ENCODE measurements around the gene HAUS3. TPM values are rescaled to one million over a fixed set of nuclear protein-coding genes. Genes with fewer than 3 reads are reported as not detected.

Gene HAUS3, protein sequence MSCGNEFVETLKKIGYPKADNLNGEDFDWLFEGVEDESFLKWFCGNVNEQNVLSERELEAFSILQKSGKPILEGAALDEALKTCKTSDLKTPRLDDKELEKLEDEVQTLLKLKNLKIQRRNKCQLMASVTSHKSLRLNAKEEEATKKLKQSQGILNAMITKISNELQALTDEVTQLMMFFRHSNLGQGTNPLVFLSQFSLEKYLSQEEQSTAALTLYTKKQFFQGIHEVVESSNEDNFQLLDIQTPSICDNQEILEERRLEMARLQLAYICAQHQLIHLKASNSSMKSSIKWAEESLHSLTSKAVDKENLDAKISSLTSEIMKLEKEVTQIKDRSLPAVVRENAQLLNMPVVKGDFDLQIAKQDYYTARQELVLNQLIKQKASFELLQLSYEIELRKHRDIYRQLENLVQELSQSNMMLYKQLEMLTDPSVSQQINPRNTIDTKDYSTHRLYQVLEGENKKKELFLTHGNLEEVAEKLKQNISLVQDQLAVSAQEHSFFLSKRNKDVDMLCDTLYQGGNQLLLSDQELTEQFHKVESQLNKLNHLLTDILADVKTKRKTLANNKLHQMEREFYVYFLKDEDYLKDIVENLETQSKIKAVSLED
- total RNA-seq: 12.5 and 13.1 TPM in 2 replicates
- polyA plus RNA-seq (2012): 4.2 TPM

DNA sequence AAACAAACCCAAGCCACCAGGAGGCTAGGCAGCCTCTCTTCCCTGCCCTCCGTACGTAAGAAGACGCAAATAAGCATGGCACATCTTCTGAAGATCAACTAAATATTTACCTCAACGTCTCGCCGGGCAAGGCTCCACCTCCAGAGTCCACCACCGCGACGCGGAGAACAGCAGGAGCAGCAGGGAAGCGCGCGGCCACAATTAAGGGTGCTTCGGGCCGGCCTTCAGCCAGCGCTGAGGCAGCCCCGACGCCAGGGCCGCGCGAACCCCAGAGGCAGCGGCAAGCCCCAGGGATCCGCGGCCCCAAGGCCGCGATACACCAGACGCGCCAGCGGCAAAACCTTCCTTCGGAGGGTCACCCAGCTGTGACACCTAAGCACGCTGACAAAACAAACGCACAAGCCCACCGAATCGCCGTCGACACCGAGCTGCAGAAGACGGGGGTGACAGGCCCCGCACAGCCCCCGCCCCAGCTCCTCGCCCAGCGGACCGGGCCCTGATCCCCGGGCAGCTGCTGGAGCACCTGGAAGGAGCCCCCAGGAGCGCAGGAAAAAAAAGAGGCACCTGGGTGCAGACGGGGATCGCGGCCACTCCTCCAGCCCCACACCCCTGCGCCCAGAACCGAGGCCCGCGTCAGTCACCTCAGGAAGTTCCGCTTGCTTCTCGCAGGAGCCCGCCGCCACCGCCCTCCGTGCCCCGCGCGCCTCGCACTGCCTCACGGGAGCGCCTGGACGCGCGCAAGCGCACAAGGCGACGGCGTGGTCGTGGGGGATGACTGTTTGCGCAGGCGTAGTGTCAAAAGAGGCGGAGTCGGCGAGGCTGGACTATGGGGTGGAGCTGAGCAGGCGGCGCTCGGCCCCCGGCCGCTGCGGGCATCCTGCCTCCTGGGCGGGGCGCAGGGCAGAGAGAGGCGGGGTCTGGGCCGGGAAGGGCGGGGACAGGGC lies at the start of gene HAUS3, which contains the start of gene POLN:
Gene HAUS3, minus strand, starts transcription at position 712 of the 944 bp plus-strand sequence. CDS start 1,175 bp downstream, outside the sequence.
Gene POLN, minus strand, starts transcription at position 712 of the 944 bp plus-strand sequence. CDS start 12,890 bp downstream, outside the sequence.
- DNase-seq (ENCODE audit: low read depth): peak; percentile 98

DNA sequence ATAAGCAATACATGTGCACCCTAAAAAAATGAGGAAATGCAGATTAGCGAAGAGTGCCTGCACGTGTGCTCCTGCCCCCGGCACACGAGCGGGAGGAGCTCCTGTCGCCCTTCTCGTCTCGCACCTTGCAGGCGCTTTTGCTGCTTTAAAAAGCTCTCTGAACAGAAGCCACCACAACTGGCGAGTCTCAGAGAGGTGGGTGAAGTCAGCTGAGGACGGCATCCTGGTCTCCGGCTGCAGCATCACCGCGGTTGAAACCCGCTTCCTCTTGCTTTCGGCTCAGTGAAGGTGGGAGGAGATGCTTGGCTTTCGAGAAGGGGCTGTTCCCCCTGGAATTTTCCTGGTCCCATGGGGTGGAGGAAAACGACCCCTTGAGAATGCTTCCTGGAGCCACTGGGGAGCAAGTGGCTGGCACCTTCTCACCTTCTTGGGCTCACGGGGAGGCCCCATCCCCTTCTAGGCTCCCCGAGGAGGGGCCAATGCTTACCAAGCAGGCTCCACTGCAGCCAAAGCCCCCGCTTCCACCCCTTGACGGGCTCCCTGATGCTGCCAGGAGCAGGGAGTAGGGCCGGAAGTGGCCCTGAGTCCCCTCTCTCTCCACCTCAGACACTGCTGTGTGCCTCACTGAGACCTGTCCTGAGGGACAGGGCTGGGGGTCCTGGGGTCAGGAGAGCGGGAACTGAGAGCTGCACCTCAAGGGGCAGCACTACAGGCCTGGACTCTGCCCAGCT lies 49.2 kb upstream of the HAUS3 start:
- no peak for DNase-seq (ENCODE audit: low read depth)

DNA sequence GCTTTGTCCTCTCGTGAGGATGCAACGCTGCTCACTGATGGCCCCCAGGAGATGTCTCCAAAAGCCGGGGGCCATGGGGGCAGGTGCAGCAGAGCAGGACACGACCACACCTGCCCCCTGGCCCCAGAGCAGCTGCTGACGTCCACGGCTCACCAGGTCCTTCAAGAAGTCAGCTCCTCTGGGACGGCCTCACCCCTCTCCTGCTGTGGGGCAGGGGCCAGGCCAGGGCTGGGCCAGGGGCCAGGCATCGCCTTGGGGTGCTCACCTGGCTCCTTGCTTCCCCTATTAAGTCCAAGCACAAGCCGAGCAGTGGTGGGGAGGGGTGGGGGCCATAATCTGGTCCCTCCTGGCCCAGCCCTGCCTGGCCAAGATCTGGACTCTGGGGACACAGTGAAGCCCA lies 48.6 kb upstream of the HAUS3 start:
- no peak for DNase-seq (ENCODE audit: low read depth)

DNA sequence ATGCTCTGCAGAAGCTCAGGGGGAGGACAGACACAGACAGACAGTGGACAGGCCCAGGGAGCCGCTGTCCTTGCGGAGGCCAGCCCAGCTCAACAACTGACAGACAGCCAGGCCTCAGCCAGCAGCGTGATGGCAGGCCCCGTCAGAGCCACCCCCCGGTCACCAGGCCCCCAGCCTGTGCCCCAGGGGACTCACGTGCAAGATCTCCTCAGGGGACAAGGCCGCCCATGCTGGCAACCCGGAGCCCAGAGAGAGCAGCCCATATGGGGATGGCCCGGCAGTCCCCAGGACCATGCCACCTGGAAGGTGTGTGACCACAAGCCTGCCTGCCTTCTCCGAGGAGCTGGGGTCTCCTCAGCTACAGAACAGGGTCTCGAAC lies 48.0 kb upstream of the HAUS3 start:
- DNase-seq (ENCODE audit: low read depth): no peak

DNA sequence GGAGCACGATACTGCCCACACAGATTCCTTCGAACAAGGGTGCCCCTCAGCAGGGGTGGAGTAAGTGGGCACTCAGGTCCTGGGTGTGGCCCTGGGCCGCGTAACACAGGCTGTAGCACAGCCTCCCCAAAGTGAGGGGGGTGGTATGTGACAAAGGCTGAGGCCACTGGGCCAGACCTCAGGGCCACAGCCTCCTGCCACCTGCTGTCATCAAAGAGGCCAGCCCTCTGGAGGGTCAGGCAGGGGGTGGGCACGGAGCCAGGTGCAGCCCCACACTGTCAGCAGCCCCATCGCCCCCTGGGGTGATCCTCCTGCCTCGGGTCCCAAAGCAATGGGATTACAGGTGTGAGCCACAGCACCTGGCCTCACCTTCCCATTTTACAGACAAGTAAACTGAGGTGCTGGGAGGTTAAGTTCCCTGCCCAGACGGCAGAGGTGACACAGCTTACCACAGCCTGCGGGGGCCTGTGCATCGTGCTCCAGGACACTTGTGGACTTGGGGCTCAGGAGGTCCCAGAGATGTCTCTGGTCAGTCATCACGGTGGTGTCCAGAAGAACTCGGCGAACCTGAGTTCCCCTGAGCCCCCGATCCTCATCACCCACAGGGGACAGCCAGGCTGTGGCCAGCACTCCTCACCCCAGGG lies 47.5 kb upstream of the HAUS3 start:
- DNase-seq (ENCODE audit: low read depth): no peak

DNA sequence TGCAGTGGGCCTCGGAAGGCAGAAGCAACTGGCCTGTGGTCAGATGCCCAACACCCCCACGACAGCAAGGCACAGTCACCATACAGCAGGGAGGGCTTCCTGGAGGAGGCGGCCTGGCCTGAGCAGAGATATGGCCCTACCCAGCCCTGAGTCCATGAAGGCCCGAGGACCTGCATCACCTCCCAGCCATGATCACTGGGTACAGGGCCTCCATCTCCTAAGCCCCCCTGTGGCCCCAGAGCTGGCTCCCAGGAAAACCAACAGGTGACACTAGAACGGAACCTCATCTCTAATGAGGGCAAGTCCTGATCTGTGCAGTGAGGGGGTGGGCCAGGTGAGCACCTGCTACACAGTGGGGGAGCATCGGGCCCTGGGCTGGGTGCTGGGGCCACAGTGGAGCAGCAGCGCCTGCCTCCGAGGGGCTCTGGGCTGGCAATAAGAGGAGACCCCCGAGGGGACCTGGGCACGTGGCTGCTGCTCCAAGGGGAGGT lies 46.2 kb upstream of the HAUS3 start:
- DNase-seq (ENCODE audit: low read depth): no peak

DNA sequence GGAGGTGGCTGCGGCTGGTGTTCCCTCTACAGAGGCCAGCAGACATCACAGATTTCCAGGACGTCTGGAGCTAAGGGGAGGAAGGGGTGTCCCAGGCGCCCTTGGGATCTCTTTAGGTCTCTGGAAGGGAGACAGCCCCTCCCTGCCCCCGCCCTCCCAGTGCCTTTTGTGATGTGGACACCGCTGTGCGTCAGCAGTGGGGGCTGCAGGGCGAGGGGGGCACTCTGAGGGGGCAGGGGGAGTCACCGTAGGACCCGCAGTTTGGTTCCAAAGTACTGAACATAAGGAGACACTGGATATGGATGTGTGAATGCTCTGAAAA lies 45.6 kb upstream of the HAUS3 start:
- DNase-seq (ENCODE audit: low read depth): no peak

DNA sequence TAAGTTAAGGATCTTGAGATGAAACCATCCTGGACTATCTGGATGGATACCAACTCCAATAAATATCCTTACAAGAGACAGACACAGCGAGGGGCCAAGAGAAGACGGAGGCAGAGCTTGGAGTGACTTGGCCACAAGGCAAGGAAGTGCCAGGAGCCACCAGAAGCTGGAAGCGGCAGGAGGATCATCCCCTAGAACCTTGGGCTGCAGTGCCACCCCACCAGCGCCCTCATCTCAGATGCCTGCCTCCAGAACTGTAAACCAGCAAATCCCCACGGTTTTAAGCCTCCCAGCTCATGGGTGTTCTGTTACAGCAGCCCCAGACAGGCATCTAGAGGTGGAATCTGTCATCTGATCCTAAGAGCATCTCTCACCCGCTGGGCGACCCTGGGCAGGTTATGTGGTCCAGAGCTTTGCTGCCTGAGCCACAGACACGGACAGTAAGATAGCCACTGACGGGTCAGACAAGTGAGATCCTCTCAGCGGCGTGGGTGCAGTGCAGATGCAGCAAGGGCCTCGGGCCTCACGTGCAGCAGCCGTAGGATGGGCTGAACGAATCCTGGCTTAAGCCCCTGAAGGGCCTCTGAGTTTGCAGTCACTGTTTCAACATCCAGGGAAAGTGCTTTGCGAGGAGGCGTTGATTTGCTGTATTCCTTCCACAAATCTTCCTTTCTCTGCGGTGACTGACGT lies 45.1 kb upstream of the HAUS3 start:
- DNase-seq (ENCODE audit: low read depth): no peak

DNA sequence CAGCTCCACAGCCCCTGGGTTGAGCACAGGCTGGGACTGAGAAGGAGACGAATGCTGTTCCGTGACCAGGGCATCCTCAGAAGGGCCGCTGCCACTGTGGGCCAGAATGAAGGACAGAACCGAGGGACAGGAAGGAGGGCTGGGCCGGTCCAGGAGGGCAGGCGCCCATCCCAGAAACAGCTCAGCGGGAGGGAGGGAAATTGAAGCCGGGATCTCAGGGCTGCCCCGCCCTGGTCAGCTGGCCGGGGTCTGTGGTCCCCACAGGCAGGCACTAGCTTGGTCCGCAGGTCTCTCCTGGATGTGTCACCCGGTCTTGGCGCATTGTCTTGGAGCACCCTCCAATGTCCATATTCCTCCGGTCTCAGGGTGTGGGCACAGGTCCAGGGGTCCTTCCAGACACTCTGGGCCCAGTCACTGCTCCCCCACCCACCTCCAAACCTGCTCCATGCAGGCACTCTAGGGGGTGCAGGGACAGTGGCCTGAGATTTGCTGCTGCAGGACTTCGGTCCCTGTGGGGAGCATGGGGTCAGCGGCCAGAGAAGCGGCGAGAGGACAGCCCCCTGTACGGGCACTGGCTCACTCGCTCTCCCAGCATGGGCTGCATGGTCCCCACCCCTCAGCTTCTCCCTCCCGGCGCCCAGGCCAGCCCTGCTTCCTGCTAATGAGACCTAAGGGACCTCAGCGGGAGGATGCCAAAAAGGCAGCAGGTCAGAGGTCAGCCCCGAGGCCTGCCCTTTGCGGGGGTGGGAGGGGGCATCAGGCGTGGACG lies 43.9 kb upstream of the HAUS3 start:
- peak; percentile 45 for DNase-seq (ENCODE audit: low read depth)

DNA sequence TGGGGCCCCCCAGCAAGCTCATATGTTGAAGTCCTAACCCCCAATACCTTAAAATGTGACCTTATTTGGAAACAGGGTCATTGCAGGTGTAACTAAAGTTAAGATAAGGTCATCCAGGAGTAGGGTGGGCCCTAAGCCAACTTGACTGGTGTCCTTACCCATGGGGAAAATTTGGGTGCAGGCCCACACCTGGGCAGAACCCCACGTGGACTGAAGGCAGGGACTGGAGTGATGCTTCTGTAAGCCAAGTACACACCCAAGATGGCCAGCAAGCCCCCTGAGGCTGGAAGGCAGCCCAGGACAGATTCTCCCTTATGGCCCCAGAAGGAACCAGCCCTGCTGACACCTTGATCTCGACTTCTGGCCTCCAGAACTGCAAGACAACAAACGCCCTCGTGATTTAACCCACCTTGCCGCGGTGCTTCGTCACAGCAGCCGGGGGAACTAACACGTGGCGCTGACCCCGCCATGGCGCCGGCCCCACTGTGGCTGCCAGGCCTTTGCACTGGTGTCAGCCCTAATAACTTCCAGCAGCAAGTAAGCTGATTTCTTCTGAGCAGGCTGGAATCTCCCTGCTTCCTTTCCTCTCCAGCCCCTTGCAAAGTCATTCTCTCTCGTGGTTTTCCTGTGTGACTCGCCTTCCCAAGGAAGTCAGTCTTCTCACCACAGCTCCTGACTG lies 43.2 kb upstream of the HAUS3 start:
- DNase-seq (ENCODE audit: low read depth): peak; percentile 64

DNA sequence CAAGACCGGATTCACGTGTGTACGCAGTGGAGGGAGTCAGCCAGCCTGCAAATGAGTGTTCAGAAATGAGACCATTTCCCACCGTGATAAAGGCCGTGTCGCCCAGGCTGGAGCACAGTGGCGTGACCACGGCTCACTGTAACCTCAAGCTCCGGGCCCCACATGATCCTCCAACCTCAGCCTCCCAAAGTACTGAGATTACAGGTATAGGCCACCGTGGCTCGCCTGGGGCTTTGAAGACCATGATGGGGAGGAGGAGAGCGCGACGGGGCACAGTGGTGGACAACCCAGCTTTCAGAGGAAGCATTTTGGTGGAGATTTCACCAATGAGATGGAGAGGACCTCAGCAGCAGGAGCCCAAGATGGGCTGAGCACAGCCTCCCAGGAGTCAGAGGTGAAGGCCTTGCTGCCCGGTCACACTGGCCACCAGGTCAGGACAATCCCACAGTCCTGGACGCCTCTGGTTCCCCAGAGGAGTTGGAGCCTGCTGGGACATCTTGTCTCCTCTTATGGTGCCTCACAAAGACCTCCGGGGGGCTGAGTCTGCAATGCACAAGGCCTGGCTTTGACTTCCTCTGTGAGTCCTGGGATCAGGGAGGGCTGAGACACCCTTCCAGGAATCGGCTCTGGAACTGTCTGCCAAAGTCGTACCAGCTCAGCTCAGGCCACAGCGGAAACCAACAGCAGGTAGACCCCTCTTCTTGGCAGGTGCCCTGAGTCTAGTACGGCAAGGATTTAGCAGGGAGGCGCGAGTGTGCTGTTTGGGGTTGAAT lies 42.4 kb upstream of the HAUS3 start:
- no peak for DNase-seq (ENCODE audit: low read depth)

DNA sequence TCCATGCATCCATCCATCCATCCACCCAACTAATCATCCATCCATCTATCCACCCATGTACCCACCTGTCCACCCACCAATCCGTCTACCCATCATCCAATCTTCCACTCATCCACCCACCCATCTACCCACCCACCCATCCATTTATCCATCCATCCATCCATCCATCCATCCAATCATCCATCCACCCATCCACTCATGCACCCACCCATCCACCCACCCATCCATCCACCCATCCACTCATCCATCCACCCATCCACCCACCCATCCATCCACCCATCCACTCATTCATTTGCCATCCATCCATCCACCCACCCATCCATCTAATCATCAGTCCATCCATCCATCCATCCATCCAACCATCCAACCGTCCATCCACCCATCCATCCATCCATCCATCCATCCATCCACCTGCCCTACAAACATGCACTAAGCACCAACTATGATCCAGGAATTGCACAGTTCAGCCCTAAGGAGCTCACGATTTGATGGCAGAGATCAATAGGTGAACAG lies 41.3 kb upstream of the HAUS3 start:
- no peak for DNase-seq (ENCODE audit: low read depth)

DNA sequence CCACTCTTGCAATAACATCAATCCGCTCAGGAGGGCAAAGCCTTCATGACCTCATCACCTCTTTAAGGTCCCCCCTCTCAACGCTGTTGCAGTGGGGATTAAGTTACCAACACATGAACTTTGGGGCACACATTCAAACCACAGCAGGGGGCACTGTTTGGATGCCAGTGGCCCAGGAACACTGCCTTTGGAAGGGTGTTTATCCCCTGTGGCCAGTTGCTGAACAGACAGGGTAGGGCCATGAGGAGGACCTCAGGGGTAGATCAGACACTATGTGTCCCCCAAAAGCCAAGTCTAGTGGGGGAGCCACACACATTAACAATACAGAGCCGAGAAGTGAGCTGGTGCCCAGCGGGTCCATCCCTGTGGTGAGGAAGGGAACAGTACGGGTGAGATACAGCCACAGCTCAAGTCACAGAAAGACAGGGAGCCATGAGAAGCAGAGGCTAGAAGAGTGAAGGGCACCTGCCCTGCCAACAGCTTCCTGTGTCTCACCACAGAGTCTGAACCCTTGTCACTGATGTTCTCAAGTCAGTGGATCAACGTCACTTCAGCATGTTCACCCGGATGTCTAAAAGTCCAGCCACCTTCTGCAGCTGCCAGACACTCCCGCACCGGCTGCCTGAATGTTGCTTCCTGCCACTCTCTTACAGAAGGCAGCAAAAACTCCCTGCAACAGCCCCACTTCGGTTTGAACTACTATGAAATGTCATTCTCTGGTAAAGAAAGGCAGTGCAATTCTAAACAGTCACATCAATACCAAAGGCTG lies 39.8 kb upstream of the HAUS3 start:
- peak; percentile 40 for DNase-seq (ENCODE audit: low read depth)

DNA sequence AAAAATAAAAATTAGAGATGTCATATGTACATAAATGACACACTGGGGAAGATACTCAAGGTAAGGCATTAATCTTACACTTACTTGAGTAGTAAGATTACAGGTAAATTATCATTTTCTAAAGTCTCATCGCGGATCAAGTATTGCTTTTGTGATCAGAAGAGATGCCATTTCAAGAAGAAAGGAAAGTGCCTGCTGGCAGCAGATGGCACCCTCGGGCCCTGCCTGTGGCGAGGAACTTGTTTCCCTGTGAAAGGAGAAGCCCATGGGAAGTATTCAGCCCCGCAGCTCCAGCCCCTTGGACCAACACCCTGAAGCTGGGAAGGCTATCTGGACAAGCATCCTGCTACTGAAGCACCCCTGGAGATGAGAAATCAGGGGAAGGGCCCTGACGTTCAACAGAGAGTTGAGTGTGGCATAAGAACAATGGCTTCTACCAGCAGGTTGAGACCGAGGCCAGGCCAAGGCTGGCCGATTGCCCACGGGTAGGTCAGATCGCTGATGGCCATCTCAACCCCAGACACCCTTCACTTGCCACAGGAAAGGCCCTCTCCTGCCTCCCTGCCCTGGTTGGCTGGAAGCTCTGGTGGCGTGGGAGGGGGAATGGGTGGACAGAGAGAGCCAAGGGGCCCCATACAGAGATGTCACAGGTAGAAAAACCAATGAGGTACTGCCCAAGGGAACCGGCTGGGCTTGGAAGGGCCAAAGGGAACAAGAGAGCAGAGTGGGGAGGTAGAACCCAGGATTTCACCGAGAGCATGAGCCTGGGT lies 38.8 kb upstream of the HAUS3 start:
- no peak for DNase-seq (ENCODE audit: low read depth)

DNA sequence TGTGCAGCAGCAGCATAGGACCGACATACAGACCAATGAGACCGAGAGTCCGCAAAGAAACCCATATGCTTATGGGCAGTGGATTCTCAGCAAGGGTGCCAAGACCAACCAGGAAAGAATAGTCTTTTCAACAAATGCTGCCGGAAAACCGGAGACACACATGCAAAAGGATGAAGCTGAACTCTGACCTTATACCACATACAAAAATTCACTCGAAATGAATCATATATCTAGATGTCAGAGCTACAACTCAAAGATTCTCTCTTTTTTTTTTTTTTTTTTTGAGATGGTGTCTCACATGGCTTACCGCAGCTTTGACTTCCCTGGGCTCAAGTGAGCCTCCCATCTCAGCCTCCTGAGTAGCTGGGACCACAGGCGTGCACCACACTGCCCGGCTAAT lies 36.0 kb upstream of the HAUS3 start:
- no peak for DNase-seq (ENCODE audit: low read depth)

All from myocyte (in vitro differentiated cells).